SH-SY5Y (cell line): ENCODE data around the gene NLGN4Y.

ENCODE experiments used
- GATA2 ChIP-seq: IDR thresholded peaks from 2 replicates; pipeline ENCODE4 v1.6.1; 2011; ENCODE audit warnings: mild to moderate bottlenecking, low read depth, low read length
- GATA3 ChIP-seq: IDR thresholded peaks from 2 replicates; pipeline ENCODE4 v1.6.1; 2011; ENCODE audit warnings: low read depth, mild to moderate bottlenecking, low read length, moderate library complexity

Gene NLGN4Y

DNA sequence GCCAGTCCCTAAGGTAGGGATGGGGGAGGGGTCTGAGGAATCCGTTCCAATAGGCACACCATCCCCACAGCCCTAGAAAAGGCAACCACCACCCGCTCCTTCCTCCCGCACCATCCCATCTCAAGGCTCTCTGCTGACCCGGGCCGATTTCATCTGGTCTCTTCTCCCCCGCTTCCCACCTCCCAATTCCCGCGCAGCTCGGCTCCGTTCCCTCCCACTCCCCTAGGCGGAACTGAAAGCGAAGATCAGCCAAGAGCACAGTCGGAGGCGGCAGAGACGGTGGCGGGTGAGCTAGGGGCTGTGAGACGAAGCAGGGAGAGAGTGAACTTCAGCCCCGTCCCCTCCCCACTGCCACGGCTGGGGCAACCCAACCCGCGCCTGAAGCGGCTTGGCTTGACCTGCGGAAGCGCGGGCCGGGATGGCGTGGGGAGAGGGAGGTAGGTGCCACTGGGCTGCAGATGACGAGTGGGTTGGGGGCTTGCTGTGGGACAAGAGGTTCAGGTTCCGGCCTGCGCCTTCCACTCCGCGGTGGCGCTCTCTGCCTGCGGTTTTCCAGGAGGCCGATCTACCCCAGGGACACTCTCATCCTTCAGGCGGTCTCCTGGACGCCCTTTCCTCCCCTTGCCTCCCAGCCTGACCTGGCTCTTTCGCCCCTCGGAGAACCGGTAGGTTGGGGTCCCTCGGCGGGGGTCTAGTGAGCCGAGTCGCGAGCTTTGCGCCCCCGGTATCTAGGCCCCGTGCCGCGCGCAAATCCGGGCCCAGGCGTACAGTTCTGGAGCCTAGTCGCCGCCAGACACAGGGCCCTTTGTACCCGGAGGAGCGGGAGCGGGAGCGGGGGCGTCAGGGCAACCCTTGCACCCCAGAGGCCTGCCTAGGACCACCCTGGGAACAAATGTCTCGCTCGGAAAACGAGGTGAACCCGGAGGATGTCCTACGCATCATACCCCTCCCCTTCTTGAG, at the start of gene NLGN4Y:
Gene NLGN4Y (plus strand): TSS at position 258 of the 960 bp plus-strand sequence. CDS start 97,591 bp downstream, outside the sequence.
- TF ChIP-seq GATA2, result no peak

DNA sequence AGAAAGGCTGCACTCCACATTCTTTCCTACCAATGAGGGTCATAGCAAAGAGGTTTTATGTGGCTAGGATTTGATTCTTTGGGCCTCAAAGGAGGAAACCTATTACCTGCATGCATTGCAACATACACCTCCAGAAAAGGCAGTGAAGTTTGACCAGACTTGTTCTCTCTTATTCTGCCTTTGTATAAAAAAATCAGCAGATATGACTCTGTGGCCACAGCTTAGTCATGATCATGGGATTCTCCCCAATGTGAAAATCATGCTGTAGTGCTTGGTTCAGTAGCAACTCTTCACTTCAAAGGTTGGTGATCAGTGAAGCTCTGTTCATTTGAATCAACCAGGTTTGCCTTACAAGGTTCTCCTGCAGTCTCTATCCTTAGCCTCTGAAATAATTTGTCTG, 38.4 kb upstream of the NLGN4Y start:
- TF ChIP-seq GATA2 (no peak), GATA3 (no peak)

DNA sequence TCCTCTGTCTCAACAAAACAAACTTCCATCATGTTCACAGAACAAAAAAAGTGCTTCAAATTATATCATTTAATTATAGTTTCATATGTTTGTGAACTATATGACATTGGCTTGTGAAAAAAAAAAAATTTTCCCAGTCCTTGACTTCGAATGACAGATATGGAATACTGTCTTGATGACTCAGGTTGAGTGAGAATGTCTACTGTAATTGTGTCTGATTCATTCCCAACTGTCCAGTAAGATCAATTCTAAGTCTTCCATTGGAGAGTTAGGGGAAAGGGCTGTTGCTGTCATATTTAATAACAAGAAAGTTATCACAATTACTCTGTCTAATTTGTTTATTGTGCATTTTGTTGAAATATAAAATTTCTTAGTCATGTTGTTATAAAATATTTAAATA, 34.1 kb upstream of the NLGN4Y start:
- no peak for TF ChIP-seq GATA3
- no peak for TF ChIP-seq GATA2

DNA sequence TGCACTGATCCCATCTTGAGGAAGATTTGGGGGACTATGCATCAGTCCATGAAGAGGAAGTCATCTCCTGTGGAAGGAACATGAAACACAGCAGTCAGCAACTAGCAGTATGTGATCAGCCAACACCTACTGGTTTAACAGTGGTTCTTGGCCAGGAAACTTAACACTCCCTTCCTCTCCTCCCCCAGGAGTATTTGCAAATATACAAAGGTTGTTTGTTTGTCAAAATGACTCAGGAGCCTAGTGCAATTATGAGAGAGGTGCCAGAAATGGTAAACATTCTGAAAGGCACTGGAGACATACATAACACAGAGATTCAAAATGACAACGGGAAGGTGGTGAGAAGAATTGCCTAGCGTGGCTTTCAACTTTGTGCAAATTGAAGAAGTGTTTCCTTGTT, 26.3 kb upstream of the NLGN4Y start:
- TF ChIP-seq GATA3 (no peak), GATA2 (no peak)

DNA sequence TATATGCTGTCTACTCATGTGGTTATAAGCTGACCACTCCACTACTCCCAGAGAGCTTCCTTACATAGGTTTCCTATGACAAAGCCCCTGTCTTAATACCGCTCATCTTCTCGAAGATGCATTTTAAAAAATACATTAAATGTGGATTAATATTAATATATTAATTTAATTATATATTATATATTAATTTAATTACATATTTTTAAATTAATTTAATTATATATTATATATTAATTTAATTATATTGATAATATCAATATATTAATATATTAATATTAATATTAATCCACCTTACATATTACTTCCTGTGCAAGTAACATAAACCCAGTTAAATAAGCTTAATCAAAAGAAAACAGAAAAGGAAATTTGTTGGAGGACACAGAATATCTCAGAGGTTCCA, 19.7 kb upstream of the NLGN4Y start:
- TF ChIP-seq GATA3 (no peak), GATA2 (no peak)

GRCh38 chrY:14522379-14522950, 1.9 kb upstream of the NLGN4Y start:
- no peak for TF ChIP-seq GATA2
- TF ChIP-seq GATA3, result no peak

GRCh38 chrY:14523491-14524271, 648 bp upstream of the NLGN4Y start:
- no peak for TF ChIP-seq GATA3
- TF ChIP-seq GATA2, result no peak

GRCh38 chrY:14525315-14525714, 986 bp downstream of the NLGN4Y start:
- no peak for TF ChIP-seq GATA2
- no peak for TF ChIP-seq GATA3

GRCh38 chrY:14528361-14528760, 4.0 kb downstream of the NLGN4Y start:
- TF ChIP-seq GATA2, result no peak
- TF ChIP-seq GATA3, result no peak

DNA sequence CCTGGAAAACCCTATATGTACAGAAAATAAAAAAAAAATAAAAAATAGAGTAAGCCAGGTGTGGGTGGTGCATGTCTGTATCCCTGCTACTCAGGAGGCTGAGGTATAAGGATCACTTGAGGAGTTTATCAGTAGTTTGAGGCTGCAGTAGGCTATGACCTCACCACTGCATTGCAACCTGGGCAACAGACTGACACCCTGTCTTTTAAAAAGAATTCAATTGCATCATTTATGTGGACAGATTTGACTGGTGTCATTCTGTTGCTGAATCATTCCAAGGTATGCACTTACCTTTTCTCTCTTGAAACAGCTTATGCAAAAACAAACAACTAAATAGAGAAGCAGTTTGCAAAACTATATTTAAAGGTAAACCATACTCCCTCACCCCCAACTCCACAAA, 12.4 kb downstream of the NLGN4Y start:
- TF ChIP-seq GATA2 (no peak), GATA3 (no peak)

- TF ChIP-seq GATA2, result no peak
- no peak for TF ChIP-seq GATA3
These were observed 19.2 kb downstream of the NLGN4Y start for GRCh38 chrY:14543506-14543905.

DNA sequence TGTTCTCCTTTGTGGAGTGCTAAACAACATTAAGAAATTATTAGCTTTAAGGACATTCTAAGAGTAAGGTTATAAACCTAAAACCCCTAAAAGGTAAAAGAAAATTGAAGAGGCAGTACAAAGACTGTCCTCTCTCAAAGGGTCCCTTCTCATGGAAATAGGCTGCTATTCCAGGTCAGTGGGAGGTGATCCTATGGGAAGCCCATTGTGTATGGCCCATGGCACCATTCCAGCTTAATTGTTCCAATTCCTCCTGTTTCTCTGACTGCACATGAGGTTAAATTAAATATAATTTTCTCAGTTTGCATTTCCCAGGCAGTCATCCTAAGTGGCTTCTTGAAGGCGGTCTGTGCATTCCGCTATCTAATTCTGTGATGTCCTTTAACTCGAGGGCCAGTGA, 57.0 kb downstream of the NLGN4Y start:
- TF ChIP-seq GATA2, result no peak
- no peak for TF ChIP-seq GATA3

DNA sequence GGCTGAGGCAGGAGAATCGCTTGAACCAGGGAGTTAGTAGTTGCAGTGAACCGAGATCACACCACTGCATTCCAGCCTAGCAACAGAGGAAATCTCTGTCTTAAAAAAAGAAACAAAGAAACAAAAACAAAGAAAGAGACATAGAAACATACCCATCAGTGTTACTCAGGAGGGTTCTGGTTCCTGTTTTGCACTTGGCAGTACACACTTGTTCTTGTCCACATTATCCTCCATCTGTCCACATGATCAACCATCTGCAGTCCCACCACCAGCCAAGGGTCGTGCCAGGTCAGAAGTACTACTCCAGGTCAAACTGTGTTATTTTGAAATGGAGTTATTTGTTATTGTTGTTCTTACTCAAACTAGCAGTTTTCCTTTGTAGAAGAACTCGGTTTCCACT, 62.4 kb downstream of the NLGN4Y start:
- TF ChIP-seq GATA3, result no peak
- no peak for TF ChIP-seq GATA2

GRCh38 chrY:14601372-14601771, 77.0 kb downstream of the NLGN4Y start:
- TF ChIP-seq GATA3 (no peak), GATA2 (no peak)
